ENCODE data around the gene FZD10. TPM values are rescaled to one million over a fixed set of nuclear protein-coding genes. Genes with fewer than 3 reads are reported as not detected.

The FZD10 gene
- total and polyA plus RNA-seq, 12 donors = 0.07 to 0.44 (median 0.14) TPM; not detected in 3

DNA sequence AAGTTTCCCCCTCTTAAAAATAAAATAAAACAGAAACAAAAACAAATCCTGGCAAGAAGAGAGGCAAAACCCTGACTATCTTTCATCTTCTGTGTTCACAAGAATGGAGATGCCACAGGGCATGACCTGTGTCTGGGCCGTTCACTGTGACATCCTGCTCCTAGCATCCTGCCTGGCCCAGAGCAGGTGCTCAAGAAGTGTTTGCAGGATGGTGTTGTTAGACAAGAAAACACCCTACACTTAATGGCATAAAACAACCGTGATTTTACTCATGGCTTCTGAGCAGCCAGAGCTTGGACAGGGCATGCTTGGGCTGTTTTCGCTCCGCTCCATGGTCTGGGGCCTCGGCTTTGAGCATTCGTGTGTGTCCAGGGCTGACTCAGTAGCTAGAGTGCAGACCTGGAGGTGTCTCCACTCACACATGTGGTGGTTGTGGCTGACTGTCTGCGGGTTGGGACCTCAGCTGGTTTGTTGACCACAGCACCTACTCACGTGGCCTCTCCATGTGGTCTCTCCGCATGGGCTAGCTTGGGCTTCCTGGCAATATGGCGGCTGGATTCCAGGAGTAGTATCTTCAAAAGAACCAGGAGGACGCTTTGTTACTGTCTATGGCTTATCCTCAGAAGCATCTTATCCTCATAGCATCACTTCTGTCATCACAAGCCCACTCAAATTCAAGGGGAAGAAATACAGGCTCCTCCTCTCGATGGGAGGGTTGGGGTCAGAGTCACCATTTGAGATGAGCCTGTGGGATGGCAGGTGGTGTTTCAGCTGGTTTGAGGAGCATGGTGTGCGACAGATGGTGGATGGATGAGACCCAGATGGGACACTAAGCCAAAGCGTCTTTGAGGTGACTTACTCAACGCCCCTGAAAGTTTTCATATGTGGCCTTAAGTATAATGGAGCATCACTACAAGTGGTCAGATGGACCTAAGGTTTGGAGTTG, 33.2 kb upstream of the FZD10 start:
- TF ChIP-seq, protein P1, sequence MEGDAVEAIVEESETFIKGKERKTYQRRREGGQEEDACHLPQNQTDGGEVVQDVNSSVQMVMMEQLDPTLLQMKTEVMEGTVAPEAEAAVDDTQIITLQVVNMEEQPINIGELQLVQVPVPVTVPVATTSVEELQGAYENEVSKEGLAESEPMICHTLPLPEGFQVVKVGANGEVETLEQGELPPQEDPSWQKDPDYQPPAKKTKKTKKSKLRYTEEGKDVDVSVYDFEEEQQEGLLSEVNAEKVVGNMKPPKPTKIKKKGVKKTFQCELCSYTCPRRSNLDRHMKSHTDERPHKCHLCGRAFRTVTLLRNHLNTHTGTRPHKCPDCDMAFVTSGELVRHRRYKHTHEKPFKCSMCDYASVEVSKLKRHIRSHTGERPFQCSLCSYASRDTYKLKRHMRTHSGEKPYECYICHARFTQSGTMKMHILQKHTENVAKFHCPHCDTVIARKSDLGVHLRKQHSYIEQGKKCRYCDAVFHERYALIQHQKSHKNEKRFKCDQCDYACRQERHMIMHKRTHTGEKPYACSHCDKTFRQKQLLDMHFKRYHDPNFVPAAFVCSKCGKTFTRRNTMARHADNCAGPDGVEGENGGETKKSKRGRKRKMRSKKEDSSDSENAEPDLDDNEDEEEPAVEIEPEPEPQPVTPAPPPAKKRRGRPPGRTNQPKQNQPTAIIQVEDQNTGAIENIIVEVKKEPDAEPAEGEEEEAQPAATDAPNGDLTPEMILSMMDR (IDR thresholded peaks at IDR 0.05) = no peak
- no peak for TF ChIP-seq POLR2A (IDR thresholded peaks at IDR 0.05)
- Histone ChIP-seq H3K27ac (peak overlapping the region in 2 of 5 donors; percentile 89 to 90), H3K4me1 (replicated peaks in 1 of 2) (peaks cover 4 to 16% of the 10 kb centered on the region in 2 donors), H3K9me3 (replicated peaks in 1 of 3) (no peaks in the 10 kb centered on the region), H3K36me3 (replicated peaks in 1 of 2) (no peaks in the 10 kb centered on the region), H3K4me3 (no peak overlapping the region), H3K27me3 (no peaks in the 10 kb centered on the region)
- intact Hi-C loops (cut with DNase I) = no loop called here
- peak in 3 of 7 donors; percentile 31 to 54 (median 36) for DNase-seq
- 75 to 82% (median 79%) methylated on average over 6 to 15 of the region's 15 CpGs for WGBS, 4 donors

DNA sequence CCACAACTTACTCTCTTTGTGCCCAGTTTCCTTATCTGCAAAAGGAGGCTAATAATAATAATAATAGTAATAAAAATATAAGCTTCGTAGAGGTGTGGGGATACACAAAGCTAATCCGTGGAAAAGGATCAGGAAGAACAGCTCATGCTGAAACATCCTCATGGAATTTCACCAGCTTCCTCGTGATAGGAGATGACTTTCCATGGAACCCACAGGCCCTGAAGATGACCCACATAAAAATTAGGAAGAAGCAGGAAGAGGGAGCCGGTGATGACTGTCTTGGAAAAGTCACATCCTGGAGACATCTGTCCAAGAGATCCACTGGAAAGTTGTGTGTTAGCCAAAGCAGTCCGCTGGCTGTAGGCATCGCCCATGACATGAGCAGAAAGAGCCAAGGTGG, 31.9 kb upstream of the FZD10 start:
- no peak for DNase-seq
- intact Hi-C loops (cut with DNase I) = no loop called here
- no peak overlapping the region for H3K27ac ChIP-seq
- H3K36me3 ChIP-seq (replicated peaks in 1 of 2) = no peaks in the 10 kb centered on the region
- H3K9me3 ChIP-seq (replicated peaks in 1 of 3) = no peaks in the 10 kb centered on the region
- peaks cover 4 to 16% of the 10 kb centered on the region in 2 donors for H3K4me1 ChIP-seq (replicated peaks in 1 of 2)
- TF ChIP-seq, protein P1 (IDR thresholded peaks at IDR 0.05) = no peak
- TF ChIP-seq POLR2A (IDR thresholded peaks at IDR 0.05) = no peak
- H3K27me3 ChIP-seq = no peaks in the 10 kb centered on the region
- WGBS, 4 donors = 66 to 79% (median 77%) methylated on average over 6 of the region's 6 CpGs
- no peak overlapping the region for H3K4me3 ChIP-seq

DNA sequence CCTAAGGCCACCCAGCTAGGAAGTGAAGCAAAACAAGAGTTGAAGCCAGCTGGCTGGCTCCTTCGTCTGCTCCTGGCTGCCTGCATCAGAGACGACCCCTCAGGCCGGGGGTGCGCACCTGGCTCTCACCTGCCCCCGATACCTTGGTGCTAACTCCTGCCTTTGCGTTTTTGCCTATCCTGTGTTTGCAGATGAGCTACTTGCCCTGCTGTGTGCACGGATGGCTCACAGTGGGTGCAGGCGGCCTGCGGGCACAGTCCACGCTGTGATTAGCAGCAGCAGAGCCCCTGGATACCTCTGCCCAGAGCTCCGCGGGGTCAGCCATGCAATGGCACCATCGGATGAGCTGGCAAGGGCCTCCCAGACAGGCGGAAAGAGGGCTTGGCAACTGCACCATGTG, 31.2 kb upstream of the FZD10 start:
- Histone ChIP-seq H3K9me3 (replicated peaks in 1 of 3) (no peaks in the 10 kb centered on the region), H3K27ac (no peak overlapping the region), H3K36me3 (replicated peaks in 1 of 2) (no peaks in the 10 kb centered on the region), H3K4me3 (no peak overlapping the region), H3K4me1 (replicated peaks in 1 of 2) (peaks cover 4 to 16% of the 10 kb centered on the region in 2 donors), H3K27me3 (no peaks in the 10 kb centered on the region)
- DNase-seq = no peak
- TF ChIP-seq POLR2A (IDR thresholded peaks at IDR 0.05) = no peak
- TF ChIP-seq, protein P1 (IDR thresholded peaks at IDR 0.05) = no peak
- 45 to 76% (median 69%) methylated on average over 4 to 14 of the region's 14 CpGs for WGBS, 4 donors
- intact Hi-C loops (cut with DNase I) = no loop called here

DNA sequence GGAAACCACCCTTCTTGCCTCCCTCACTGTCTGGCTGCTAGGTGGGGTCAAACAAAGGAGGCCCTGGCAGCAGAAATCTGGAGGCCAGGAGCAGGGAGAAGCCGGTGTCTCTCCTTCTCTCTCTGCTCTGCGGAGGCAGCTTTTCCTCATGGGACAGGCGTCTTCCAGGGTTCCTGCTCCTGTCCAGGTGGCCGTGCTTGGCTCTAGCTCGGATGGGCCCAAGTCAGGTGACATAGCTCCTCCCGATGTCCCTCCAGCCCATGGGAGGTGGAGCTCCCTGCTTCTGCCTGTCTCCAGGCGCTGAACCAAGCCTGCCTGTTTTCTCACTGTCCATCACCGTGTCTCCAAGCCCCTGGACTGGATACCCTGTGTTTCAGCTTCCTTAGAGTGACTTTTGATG, 30.5 kb upstream of the FZD10 start:
- intact Hi-C loops (cut with DNase I) = no loop called here
- TF ChIP-seq, protein P1 (IDR thresholded peaks at IDR 0.05) = no peak
- TF ChIP-seq POLR2A (IDR thresholded peaks at IDR 0.05) = no peak
- Histone ChIP-seq H3K4me1 (replicated peaks in 1 of 2) (peaks cover 4 to 16% of the 10 kb centered on the region in 2 donors), H3K36me3 (replicated peaks in 1 of 2) (no peaks in the 10 kb centered on the region), H3K27me3 (no peaks in the 10 kb centered on the region), H3K9me3 (replicated peaks in 1 of 3) (no peaks in the 10 kb centered on the region), H3K4me3 (no peak overlapping the region), H3K27ac (no peak overlapping the region)
- 80 to 91% (median 84%) methylated on average over 5 to 8 of the region's 8 CpGs for WGBS, 4 donors
- no peak for DNase-seq

All from adrenal gland (tissue), 12 donors.